ENCODE measurements around the gene FCN1. TPM values are rescaled to one million over a fixed set of nuclear protein-coding genes. Genes with fewer than 3 reads are reported as not detected.

The FCN1 gene
- total RNA-seq, 1 donor = not detected

DNA sequence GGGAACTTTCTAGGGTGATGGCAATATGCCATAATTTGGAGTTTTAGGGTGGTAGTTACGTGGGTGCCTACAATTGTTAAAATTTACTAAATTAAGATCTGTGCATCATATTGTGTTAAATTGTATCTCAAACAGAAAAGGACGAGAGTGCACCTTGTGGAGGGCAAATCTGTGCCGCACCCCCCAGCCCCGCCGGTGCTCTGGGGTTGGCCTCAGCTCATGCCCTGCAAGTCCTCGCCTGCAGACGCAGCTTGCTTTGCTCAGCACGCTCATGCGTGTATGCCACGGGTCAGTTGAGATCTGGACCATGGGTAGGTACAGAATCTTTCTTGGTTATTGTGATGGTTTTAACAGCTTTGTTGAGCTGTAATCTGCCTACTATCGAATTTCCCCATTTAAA is 33.7 kb upstream of the FCN1 start:
- DNase-seq (ENCODE audit: low read depth) = no peak
- TF ChIP-seq, protein P1, sequence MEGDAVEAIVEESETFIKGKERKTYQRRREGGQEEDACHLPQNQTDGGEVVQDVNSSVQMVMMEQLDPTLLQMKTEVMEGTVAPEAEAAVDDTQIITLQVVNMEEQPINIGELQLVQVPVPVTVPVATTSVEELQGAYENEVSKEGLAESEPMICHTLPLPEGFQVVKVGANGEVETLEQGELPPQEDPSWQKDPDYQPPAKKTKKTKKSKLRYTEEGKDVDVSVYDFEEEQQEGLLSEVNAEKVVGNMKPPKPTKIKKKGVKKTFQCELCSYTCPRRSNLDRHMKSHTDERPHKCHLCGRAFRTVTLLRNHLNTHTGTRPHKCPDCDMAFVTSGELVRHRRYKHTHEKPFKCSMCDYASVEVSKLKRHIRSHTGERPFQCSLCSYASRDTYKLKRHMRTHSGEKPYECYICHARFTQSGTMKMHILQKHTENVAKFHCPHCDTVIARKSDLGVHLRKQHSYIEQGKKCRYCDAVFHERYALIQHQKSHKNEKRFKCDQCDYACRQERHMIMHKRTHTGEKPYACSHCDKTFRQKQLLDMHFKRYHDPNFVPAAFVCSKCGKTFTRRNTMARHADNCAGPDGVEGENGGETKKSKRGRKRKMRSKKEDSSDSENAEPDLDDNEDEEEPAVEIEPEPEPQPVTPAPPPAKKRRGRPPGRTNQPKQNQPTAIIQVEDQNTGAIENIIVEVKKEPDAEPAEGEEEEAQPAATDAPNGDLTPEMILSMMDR (IDR thresholded peaks at IDR 0.05; ENCODE audit: insufficient read depth, low read depth, low read length) = no peak
- H3K4me3 ChIP-seq (ENCODE audit: low read depth, low read length) = no peak overlapping the region

DNA sequence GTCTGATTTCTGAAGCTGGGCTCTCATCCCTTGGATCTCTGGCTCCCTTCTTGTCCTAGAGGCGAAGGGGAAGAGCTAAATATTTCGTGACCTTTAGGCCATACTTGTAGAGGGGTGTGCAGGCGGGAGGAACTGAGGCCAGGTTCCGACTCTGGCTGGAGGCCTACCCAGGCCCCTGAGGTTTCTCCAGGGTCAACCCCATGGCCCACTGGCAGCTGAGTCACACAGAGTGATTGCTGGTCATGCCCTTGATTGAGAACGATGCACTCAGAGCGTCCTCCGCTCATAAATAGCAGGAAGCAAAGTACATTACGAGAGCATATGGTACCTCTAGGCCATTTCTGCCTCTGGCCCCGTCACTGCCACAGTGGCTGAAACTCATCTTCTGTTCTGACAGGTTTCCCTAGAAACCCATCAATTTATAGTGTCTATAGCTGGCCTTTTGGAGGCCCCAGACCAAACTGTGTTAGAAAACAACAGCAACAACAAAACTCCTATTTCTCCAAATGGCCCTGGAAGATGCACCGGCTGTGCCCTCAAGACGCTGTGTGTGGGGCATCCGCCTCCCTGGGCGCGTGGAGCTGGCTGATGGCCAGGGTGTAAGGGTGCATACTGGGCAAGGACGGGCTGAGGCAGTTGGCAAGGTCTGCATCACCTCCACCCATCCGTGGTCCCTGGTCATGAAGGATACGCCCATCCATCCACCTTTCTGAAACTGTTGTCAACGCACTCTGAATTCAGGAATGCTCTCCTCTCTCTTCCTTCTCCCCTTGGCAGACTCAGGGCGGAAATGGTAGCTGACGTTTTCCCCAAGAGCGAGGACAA is 32.9 kb upstream of the FCN1 start:
- TF ChIP-seq, protein P1 (IDR thresholded peaks at IDR 0.05; ENCODE audit: insufficient read depth, low read depth, low read length) = no peak
- no peak overlapping the region for H3K4me3 ChIP-seq (ENCODE audit: low read depth, low read length)
- no peak for DNase-seq (ENCODE audit: low read depth)

DNA sequence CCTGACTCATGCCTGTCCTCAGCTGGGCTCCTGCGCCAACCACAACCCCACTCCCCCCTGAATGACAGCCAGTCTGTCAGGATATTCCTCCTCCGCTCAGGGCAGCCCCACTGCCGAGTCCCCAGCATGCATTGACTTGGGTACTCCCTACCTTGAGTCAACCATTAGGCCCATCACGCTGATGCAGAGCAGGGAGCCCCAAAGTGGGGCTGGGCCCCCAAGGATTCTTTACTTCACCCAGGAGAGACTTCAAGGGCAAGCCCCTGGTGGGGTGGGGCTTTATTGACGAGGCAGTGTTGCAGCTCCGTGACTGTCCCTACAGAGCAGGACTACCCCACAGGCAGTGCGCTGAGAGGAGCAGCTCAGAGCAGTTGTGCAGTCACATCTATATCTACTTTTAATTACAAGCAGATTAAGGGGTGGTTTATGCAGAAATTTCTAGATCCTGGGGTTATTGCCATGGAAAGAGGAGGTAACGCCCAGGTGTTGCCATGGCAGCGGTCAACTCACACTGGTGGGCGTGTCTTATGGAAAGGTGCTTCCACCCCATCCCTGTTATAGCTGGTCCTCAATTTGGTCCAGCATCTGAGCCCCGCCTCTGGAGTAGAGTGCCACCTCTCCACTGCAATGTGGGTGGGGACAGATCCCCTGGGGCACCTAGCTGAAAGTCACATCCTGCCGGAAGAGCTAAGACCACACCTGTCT is 32.1 kb upstream of the FCN1 start:
- no peak overlapping the region for H3K4me3 ChIP-seq (ENCODE audit: low read depth, low read length)
- no peak for DNase-seq (ENCODE audit: low read depth)
- TF ChIP-seq, protein P1 (IDR thresholded peaks at IDR 0.05; ENCODE audit: insufficient read depth, low read depth, low read length) = no peak

DNA sequence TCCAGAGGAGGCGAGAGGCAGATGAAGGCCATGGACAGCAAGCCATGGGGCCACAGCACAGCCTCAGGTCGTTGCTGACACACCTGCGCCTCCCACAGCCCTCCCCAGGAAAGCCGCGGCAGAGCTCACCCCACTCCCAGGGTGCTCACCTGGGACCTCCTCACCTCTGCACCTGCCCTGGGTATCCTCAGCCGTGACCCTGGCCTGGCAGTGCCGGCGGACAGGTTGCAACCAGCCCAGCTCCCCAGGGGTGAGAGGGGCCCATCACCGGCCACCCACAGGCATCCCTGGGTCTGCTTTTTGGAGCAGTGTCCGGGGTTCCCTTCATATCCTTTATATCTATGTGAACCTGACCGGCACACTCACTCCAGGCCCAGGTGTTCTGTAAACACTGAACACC is 30.4 kb upstream of the FCN1 start:
- no peak for DNase-seq (ENCODE audit: low read depth)
- H3K4me3 ChIP-seq (ENCODE audit: low read depth, low read length) = no peak overlapping the region
- TF ChIP-seq, protein P1 (IDR thresholded peaks at IDR 0.05; ENCODE audit: insufficient read depth, low read depth, low read length) = no peak

DNA sequence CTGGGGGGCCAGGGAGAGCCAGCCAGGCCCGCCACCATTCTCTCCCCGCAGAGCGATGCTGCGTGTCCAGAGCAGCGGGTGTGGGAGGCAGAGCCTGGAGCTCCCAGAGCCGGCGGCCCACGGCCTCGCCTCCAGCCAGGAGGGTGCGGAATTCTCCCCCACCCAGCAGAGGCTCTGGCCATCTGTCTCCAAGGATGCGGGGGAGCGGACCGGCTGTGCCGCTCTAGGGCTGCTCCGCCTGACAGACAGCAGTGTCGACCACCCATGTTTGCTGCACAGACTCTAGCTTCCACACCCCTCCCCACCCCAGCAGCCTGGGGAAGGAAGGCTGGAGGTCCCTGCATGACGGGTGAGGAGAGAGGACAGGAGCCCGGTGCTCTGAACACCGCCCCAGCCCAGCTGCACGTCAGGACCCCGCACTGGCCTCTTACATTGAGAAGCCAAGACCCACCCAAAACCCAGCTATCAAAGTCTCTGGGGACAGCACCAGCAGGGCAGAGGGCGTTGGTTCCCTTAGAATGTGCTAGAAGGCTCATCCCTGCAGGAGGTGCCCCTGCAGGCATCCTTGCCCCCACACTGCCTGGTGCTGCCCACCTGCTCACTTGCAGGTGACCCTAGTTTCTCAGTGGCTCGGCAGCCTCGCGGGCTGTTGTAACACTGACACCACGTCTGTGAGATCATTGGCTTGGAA is 29.7 kb upstream of the FCN1 start:
- DNase-seq (ENCODE audit: low read depth) = no peak
- no peak overlapping the region for H3K4me3 ChIP-seq (ENCODE audit: low read depth, low read length)
- TF ChIP-seq, protein P1 (IDR thresholded peaks at IDR 0.05; ENCODE audit: insufficient read depth, low read depth, low read length) = no peak

DNA sequence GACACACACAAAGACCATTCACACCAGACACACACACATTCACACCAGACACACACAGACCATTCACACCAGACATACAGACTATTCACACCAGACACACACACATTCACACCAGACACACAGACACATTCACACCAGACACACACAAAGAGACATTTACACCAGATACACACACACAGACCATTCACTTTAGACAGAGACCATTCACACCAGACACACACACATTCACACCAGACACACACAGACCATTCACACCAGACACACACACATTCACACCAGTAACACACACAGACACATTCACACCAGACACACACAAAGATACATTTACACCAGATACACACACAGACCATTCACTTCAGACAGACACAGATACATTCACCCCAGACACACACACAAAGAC is 29.0 kb upstream of the FCN1 start:
- H3K4me3 ChIP-seq (ENCODE audit: low read depth, low read length) = no peak overlapping the region
- TF ChIP-seq, protein P1 (IDR thresholded peaks at IDR 0.05; ENCODE audit: insufficient read depth, low read depth, low read length) = no peak
- DNase-seq (ENCODE audit: low read depth) = no peak

All from fibroblast of villous mesenchyme (primary cell).